Erythroblast (primary cell): Measurements from ENCODE around the gene ETV5.

Experiments used
- DNase-seq, 2 experiments: peaks; one replicate each; lab custom pipeline; 2025; lab: John Stamatoyannopoulos, UW
- GATA1 ChIP-seq: IDR thresholded peaks from 2 replicates; pipeline ENCODE4 v1.6.1; 2011; ENCODE audit warnings: low read depth, mild to moderate bottlenecking, control low read depth, low read length, moderate library complexity
- POLR2A ChIP-seq: IDR thresholded peaks from 2 replicates; pipeline ENCODE4 v1.6.1; 2011; ENCODE audit warnings: mild to moderate bottlenecking, low read length

The ETV5 gene

DNA sequence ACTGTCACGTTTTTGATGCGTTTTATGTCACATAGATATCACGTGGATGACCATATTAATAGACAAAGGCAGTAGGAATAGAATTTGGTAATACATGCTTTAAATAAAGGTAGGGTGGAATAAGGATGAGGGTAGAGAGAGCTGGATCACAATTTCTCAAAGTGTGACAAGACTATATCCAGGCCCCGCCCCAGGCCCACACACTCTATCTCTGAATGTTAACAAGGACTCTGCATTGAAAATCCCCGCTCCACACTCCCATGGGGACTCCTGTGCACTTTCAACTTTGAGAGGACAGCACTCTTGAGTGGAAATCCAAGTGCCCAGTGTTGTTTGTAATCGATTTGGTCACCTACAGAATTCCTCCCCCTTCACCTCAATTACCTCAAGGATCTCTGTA is 31.4 kb downstream of the ETV5 start:
- no peak for TF ChIP-seq GATA1
- TF ChIP-seq POLR2A = no peak
- no peak for DNase-seq

- TF ChIP-seq GATA1 = no peak
- TF ChIP-seq POLR2A = no peak
- DNase-seq = no peak
These were observed 32.8 kb downstream of the ETV5 start for GRCh38 chr3:186075931-186076567.

DNA sequence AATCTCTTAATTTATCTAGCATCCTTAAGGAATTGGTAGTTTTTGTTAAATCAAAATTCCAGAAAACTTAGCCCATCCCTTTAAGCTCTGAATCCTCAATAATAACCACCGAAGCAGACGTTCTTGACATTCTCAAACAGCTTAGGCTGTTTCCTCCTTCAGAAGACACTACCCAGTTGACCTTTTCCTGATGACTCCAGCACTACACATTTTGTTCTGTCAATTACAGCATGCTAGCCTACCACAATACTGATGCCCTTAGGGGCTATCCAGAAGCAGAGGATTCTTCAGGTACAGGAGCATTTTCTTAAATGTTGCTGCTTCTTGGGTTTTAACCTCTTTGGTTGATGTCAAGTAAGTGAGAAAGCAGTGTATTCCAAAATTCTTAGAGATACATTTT is 33.4 kb downstream of the ETV5 start:
- no peak for DNase-seq
- no peak for TF ChIP-seq POLR2A
- TF ChIP-seq GATA1 = no peak

DNA sequence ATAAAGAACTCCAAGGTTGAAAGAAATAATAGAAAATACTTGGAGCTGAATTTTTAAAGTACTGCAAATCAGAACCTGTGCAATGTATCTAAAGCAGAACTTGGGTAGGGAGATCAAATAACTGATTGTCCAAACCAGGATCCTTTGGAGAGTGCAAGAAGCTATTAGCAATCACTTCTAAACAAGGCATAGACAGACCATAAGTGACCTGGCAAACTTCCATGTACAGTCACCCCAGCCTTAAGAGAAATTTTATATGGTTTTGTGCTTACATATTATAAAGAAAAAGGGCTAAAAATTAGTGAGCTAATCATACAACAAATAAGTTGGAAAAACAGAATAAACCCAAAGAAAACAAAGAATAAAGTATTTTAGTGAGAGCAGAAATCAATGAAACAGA is 35.2 kb downstream of the ETV5 start:
- TF ChIP-seq POLR2A (no peak), GATA1 (no peak)
- DNase-seq = no peak

GRCh38 chr3:186070996-186071395 is 37.9 kb downstream of the ETV5 start:
- TF ChIP-seq POLR2A (no peak), GATA1 (no peak)
- DNase-seq = no peak

- TF ChIP-seq GATA1 = no peak
- no peak for TF ChIP-seq POLR2A
- DNase-seq = no peak
These were observed 38.3 kb downstream of the ETV5 start for GRCh38 chr3:186070550-186070949.

- DNase-seq = no peak
- no peak for TF ChIP-seq POLR2A
These were observed 38.8 kb downstream of the ETV5 start for GRCh38 chr3:186070133-186070532.

DNA sequence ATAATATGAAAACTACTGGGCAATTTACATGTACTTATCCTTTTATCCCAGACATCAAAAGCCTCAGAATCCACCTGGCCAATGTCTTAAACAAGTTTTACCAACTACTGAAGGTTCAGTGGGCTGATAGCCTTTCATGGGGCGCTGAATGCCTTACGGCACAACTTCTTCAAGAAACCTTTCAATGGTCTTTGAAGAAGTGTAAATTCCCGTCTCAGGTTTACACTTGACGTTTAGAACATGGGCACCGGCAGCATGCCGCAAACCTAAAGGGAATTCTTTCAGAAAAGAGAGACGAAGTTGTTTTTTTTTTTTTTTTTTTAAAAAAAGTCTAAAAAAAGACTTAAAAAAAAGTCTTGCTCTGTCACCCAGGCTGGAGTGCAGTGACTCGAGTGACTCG is 39.7 kb downstream of the ETV5 start:
- DNase-seq = no peak
- TF ChIP-seq GATA1 (no peak), POLR2A (no peak)

DNA sequence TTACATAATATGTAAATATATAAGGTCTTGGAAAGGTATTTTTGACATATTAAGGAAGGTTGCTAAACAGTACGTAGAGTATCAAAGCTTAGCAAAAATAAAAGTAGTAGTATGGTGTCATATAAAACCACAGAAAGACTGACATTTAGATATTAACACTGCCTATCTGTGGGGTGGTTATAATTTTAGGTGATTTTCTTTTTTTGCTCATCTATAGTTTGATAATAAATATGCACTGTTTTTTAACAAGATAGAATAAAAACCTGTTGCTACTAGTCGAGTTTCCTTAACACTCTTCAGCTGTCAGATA is 40.7 kb downstream of the ETV5 start:
- no peak for TF ChIP-seq GATA1
- TF ChIP-seq POLR2A = no peak
- no peak for DNase-seq

DNA sequence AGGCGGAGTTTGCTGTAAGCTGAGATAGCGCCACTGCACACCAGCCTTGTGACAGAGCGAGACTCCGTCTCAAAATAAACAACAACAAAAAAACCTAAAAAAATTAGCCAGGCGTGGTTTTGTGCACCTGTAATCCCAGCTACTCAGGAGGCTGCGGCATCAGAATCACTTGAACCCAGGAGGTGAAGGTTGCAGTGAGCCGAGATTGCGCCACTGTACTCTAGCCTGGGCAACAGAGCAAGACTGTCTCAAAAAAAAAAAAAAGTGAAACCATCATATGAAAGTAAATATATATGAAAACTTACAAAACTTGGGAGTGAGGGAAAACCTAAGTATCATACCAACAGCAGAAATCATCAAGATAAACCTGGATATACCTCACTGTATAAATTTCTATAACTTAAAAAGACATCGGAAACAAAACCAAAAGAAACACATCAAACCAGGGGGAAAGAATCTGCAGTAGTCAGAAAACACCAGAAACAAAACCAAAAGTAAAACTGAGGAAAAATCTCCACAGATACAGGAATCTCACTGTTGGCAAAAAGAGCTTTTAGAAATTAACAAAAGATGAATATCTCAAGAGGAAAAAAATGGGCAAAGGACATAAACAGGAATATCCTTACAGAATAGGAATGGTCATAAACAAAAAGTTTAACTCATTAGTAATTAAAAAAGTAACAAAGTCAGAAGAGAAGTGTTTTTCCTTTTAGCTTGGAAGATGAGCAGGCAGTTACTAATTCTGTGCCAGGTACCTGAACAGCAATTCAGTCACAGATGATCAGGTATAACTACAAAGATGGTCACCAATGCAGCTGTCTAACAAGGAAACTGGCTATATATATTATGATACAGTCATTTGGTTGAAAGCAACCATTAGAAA is 41.3 kb downstream of the ETV5 start:
- DNase-seq = no peak
- no peak for TF ChIP-seq GATA1
- no peak for TF ChIP-seq POLR2A

DNA sequence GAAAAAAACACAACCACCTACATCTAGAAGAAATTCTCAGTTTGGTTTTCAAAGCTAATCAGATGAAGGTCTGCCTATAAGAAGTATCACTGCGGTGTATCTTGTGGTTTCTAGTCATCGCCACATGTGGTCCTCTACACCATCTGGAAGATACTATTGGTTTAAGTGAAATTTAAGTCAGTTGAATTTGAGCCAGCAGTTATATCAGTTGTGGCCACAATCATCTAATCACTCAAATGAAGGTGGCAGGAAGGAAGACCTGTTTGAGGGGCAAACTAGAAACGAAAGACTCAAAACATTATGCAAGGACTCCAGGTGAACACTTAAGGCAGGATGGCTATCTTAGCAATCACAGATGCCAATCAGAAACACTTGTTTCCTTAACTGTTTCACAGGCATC is 48.7 kb downstream of the ETV5 start:
- no peak for DNase-seq

GRCh38 chr3:186059192-186059591 is 49.7 kb downstream of the ETV5 start:
- DNase-seq = no peak
- TF ChIP-seq GATA1 = no peak
- no peak for TF ChIP-seq POLR2A

More for the DNA sequence above, 48.7 kb downstream of the ETV5 start:
- TF ChIP-seq POLR2A (no peak), GATA1 (no peak)

DNA sequence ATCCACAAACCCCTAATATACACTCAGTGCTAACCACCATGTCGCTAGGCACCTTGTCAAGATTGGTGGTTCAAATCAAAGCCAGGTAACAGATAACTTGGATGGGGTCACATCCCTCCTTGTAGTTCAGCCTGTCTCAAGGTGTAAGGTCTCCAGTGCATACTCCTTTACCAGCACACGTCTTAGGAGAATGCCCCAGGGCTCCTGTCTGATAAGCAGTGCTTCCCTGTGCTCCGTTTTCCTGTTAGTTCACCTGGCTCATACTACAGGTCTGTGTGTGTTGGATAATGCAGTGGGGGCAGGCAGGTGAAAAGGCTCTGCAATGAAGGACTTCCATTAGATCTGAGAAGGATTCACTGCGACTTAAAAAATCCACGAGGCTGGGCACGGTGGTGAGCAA is 50.7 kb downstream of the ETV5 start:
- no peak for DNase-seq
- TF ChIP-seq GATA1 (no peak), POLR2A (no peak)

DNA sequence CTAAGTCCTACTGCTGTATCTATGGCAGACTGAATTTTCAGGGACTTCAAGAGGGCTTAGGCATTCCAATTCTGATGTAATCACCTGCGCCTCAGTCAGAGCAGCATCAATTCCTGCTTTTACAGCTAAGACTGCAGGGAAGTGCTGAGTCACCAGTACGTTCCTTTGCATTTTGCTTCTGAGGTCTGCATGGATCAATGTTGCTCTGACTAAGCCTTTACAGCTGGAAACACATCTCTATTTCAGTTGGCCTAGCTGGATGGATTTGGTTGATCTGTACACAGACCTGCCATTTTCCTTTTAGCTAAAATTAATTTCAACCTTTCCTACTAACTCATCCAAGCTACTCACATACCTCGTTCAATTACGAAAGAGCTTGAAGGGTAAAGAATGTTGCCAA is 51.3 kb downstream of the ETV5 start:
- no peak for DNase-seq
- TF ChIP-seq GATA1 (no peak), POLR2A (no peak)

GRCh38 chr3:186054792-186055352 is 54.0 kb downstream of the ETV5 start:
- TF ChIP-seq GATA1 (no peak), POLR2A (no peak)
- DNase-seq = no peak
